Hepatocyte (in vitro differentiated cells): ENCODE data around the gene KIF6. TPM values are rescaled to one million over a fixed set of nuclear protein-coding genes. Genes with fewer than 3 reads are reported as not detected.

Source experiments
- DNase-seq: peaks from one replicate; pipeline ENCODE4 v3.0.0-alpha.2; 2016; ENCODE audit warnings: low spot score
- H2AFZ ChIP-seq: fragments of 200-600 bp; sonication (generic); 2 replicates; pipeline ENCODE4 v1.6.0; 2016; ENCODE audit warnings: antibody characterized with exemption, mild to moderate bottlenecking
- H3K27ac ChIP-seq: fragments of 200-600 bp; sonication (generic); 2 replicates; pipeline ENCODE4 v1.5.1; 2016; ENCODE audit warnings: mild to moderate bottlenecking
- H3K27me3 ChIP-seq: fragments of 200-600 bp; sonication (generic); 2 replicates; pipeline ENCODE4 v1.6.1; 2016
- H3K36me3 ChIP-seq: fragments of 200-600 bp; sonication (generic); replicated peaks from 2 replicates; pipeline ENCODE4 v1.5.1; 2016; ENCODE audit warnings: low read depth; ENCODE audit not compliant: insufficient read depth
- H3K4me1 ChIP-seq: fragments of 200-600 bp; sonication (generic); 2 replicates; pipeline ENCODE4 v1.5.1; 2016; ENCODE audit warnings: mild to moderate bottlenecking, moderate library complexity; ENCODE audit not compliant: insufficient read depth
- H3K4me2 ChIP-seq: fragments of 200-600 bp; sonication (generic); 2 replicates; pipeline ENCODE4 v1.6.0; 2016
- H3K4me3 ChIP-seq: fragments of 200-600 bp; sonication (generic); 2 replicates; pipeline ENCODE4 v1.5.1; 2016; ENCODE audit warnings: mild to moderate bottlenecking
- H3K79me2 ChIP-seq: fragments of 200-600 bp; sonication (generic); 2 replicates; pipeline ENCODE4 v1.6.0; 2017; ENCODE audit warnings: mild to moderate bottlenecking
- H3K9me2 ChIP-seq: fragments of 200-600 bp; sonication (generic); replicated peaks from 2 replicates; pipeline ENCODE4 v1.6.0; 2017; ENCODE audit warnings: mild to moderate bottlenecking; ENCODE audit not compliant: insufficient read depth
- H3K9me3 ChIP-seq: fragments of 200-600 bp; sonication (generic); 2 replicates; pipeline ENCODE4 v1.5.1; 2016; ENCODE audit warnings: low read depth, mild to moderate bottlenecking
- H4K20me1 ChIP-seq: fragments of 200-600 bp; sonication (generic); 2 replicates; pipeline ENCODE4 v1.6.0; 2016; ENCODE audit warnings: mild to moderate bottlenecking; ENCODE audit not compliant: insufficient read depth, poor library complexity, severe bottlenecking
- EZH2 ChIP-seq: fragments of 200-600 bp; sonication (generic); IDR thresholded peaks from 2 replicates; pipeline ENCODE4 v1.6.1; 2016; ENCODE audit warnings: antibody characterized with exemption, mild to moderate bottlenecking, borderline replicate concordance
- EZH2phosphoT487 ChIP-seq: fragments of 200-600 bp; sonication (generic); IDR thresholded peaks from one replicate; pipeline ENCODE4 v1.6.1; 2018; ENCODE audit warnings: antibody characterized with exemption, mild to moderate bottlenecking, low read depth, moderate library complexity; ENCODE audit not compliant: unreplicated experiment, severe bottlenecking
- WGBS: methylation state at CpG from one replicate; pipeline ENCODE4 v1.1.6; 2016; ENCODE audit warnings: low lambda C conversion rate; ENCODE audit errors: missing lambda C conversion rate; 5-methylcytosine and 5-hydroxymethylcytosine counted together
- polyA plus RNA-seq: library from polyadenylated mRNA; unstranded; fragments of >200 nt; fragmentation: Nextera tagmentation; extraction: Ambion mirVana; gene quantifications from 2 replicates; pipeline ENCODE4 v1.2.1, GENCODE V29; 2016
- total RNA-seq: library from RNA; depleted of rRNA; stranded (reverse); fragments of >200 nt; gene quantifications from 2 replicates; pipeline ENCODE4 v1.2.3, GENCODE V29; 2014
- TF ChIP-seq, protein P1 (sequence below): fragments of 200-600 bp; sonication (generic); IDR thresholded peaks from 2 replicates; pipeline ENCODE4 v1.5.1; 2016; ENCODE audit warnings: antibody characterized with exemption, mild to moderate bottlenecking; ENCODE audit not compliant: poor library complexity

The KIF6 gene
- total and polyA plus RNA-seq, 2 experiments from 2014 or later, result 0.87 to 2.3 TPM

DNA sequence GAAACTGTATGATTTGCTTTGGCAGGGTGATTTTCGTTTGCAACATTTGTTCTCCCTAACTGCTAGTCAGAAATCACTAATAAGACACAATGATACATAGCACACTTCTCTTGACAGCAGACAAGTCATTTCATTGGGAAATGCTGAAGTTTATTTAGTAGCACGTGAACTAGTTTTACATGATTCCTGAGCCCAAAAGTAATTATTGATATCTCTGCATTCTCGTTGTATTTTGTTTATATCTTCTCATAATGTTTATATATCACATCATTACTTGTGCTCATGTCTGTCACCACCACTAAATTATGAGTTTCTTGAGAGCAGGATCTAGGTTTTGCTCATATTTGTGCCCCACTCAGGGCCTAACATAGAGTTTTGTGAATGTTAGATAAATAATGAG, 151.7 kb downstream of the KIF6 start:
- WGBS, result 49% methylated on average over 3 of the region's 3 CpGs
- H3K9me3 ChIP-seq, result no peaks in the 10 kb centered on the region
- no peaks in the 10 kb centered on the region for H3K79me2 ChIP-seq
- no peak overlapping the region for H3K4me3 ChIP-seq
- H2AFZ ChIP-seq, result no peak overlapping the region
- no peaks in the 10 kb centered on the region for H4K20me1 ChIP-seq
- TF ChIP-seq EZH2phosphoT487 (no peak), EZH2 (no peak)
- TF ChIP-seq, protein P1, sequence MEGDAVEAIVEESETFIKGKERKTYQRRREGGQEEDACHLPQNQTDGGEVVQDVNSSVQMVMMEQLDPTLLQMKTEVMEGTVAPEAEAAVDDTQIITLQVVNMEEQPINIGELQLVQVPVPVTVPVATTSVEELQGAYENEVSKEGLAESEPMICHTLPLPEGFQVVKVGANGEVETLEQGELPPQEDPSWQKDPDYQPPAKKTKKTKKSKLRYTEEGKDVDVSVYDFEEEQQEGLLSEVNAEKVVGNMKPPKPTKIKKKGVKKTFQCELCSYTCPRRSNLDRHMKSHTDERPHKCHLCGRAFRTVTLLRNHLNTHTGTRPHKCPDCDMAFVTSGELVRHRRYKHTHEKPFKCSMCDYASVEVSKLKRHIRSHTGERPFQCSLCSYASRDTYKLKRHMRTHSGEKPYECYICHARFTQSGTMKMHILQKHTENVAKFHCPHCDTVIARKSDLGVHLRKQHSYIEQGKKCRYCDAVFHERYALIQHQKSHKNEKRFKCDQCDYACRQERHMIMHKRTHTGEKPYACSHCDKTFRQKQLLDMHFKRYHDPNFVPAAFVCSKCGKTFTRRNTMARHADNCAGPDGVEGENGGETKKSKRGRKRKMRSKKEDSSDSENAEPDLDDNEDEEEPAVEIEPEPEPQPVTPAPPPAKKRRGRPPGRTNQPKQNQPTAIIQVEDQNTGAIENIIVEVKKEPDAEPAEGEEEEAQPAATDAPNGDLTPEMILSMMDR, result no peak
- H3K27me3 ChIP-seq, result no peaks in the 10 kb centered on the region
- no peaks in the 10 kb centered on the region for H3K9me2 ChIP-seq
- no peak for DNase-seq
- H3K4me2 ChIP-seq, result no peak overlapping the region
- no peaks in the 10 kb centered on the region for H3K36me3 ChIP-seq
- H3K27ac ChIP-seq, result no peak overlapping the region
- no peaks in the 10 kb centered on the region for H3K4me1 ChIP-seq

DNA sequence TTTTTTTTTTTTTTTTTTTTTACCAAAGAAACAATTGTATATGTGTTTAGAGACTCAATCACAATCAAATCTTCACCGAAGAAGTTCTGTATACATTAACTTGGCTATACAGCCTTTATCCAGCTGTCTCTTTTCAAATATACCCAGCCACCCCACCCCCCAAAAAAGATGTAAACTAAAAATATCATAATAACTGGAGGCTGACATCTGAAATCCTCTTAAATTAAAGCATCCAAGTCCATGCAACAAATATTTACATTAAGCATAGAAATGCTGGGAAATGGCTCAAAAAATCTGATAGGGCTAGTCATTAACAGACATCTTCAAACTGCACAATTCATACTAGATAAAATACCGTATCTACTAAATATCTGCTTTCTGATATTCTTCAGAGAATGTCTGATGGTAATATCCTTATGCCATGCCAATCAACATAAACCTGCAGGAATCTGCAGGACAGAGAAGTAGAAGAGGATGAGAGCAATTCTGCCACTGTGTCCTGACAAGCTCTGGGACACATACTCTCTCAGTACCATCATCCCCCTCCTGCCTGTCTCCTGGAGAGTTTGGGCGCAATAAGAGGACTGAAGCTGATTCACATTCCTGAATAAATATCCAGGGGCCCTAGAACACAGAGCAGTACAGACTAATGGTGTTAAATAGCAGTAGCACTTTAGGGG, 152.4 kb downstream of the KIF6 start:
- WGBS, result 52% methylated on average over 3 of the region's 3 CpGs
- Histone ChIP-seq H2AFZ (no peak overlapping the region), H3K27ac (no peak overlapping the region), H3K27me3 (no peaks in the 10 kb centered on the region), H3K4me3 (no peak overlapping the region), H3K4me2 (no peak overlapping the region), H3K4me1 (no peaks in the 10 kb centered on the region), H3K79me2 (no peaks in the 10 kb centered on the region), H3K36me3 (no peaks in the 10 kb centered on the region), H4K20me1 (no peaks in the 10 kb centered on the region), H3K9me3 (no peaks in the 10 kb centered on the region), H3K9me2 (no peaks in the 10 kb centered on the region)
- no peak for DNase-seq
- TF ChIP-seq EZH2, result no peak
- TF ChIP-seq, protein P1, result no peak
- TF ChIP-seq EZH2phosphoT487, result no peak

DNA sequence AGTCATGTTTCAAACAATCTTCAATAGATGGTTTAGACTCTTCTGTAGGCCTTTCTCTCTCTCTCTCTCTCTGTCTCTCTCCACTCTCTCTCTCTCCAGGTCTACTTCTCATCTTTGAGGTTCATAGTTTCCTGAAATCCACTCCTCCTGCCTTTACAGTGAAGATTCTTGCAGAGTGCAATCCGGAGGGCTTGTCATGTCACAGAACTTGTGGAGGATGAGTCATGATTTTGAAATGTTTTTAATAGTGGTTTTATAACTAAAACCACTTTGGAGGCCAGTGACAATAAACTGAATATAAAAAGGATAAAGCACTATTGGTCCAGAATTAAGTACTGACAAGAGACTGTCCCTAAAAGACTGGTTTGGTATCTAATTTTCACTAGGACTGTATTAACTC, 156.3 kb downstream of the KIF6 start:
- Histone ChIP-seq H3K4me3 (no peak overlapping the region), H3K9me3 (no peaks in the 10 kb centered on the region)

More for the DNA sequence above, 156.3 kb downstream of the KIF6 start:
- no peak for DNase-seq
- no peak overlapping the region for H3K4me2 ChIP-seq
- no peak overlapping the region for H2AFZ ChIP-seq
- no peaks in the 10 kb centered on the region for H3K9me2 ChIP-seq
- TF ChIP-seq EZH2phosphoT487 (no peak), EZH2 (no peak)
- TF ChIP-seq, protein P1, result no peak
- H3K27me3 ChIP-seq, result no peaks in the 10 kb centered on the region
- H3K4me1 ChIP-seq, result no peaks in the 10 kb centered on the region
- no peaks in the 10 kb centered on the region for H4K20me1 ChIP-seq
- H3K27ac ChIP-seq, result no peak overlapping the region
- WGBS, result 38% methylated on average over 1 of the region's 1 CpG
- no peaks in the 10 kb centered on the region for H3K79me2 ChIP-seq
- no peaks in the 10 kb centered on the region for H3K36me3 ChIP-seq
